HFF-Myc (cell line): ENCODE results near the gene CGB7.
"Not testable (repeated sequence)": the region's sequence is repeated elsewhere in the genome, so short reads cannot be mapped to it uniquely, and the experiment has no call there.

Experiments used
- DNase-seq: peaks from one replicate; pipeline ENCODE4 v3.0.0-alpha.2; 2011; ENCODE audit warnings: low read depth; ENCODE audit errors: extremely low read depth
- H3K4me3 ChIP-seq: replicated peaks from 2 replicates; pipeline ENCODE4 v1.5.1; 2011; ENCODE audit warnings: low read depth, mild to moderate bottlenecking, control low read depth, low read length
- TF ChIP-seq, protein P1 (sequence below): IDR thresholded peaks from 2 replicates; pipeline ENCODE4 v1.5.1; 2012; ENCODE audit warnings: mild to moderate bottlenecking, low read depth, low read length, control low read depth; ENCODE audit errors: missing control alignments

Gene CGB7

DNA sequence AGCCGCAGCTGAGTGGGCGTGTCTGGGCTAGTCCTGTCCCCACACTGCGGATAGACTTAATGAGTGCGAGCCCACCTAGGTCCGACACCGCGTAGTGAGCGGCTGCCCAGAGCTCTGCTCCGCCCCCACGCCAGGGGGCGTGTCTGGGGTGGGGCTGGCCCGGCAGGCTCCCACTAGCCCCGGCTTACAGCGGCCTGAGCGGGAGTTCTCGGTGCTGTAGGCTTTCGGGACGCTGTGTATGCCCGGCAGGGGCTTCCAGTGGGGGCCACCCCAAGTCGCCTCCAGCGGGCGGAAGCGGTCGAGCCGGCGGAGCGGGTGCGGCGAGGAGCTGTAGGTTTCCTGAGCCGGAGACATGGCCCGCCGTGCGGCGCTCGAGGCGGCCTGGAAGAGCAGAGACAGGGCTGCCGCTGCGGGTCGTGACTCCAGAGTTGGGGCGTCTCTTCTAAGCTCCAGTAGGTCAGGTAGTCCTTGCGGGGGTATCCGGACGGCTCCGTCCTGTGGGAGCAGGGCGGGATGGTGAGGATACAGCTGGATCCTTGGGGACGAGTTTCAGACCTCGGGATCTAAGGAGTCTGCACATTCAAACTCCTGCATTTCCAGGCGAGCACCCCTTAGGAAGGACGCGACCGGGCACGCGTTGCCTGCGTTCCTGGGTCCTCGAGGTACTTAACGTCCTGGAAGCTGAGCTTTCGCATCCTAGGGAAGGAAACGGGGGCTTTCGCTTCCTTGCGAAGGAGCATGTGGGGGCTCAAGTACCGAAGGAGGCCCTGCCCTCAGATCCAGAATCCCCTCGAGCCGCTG, 1.2 kb downstream of the CGB7 start:
- DNase-seq, result no peak
- TF ChIP-seq, protein P1, sequence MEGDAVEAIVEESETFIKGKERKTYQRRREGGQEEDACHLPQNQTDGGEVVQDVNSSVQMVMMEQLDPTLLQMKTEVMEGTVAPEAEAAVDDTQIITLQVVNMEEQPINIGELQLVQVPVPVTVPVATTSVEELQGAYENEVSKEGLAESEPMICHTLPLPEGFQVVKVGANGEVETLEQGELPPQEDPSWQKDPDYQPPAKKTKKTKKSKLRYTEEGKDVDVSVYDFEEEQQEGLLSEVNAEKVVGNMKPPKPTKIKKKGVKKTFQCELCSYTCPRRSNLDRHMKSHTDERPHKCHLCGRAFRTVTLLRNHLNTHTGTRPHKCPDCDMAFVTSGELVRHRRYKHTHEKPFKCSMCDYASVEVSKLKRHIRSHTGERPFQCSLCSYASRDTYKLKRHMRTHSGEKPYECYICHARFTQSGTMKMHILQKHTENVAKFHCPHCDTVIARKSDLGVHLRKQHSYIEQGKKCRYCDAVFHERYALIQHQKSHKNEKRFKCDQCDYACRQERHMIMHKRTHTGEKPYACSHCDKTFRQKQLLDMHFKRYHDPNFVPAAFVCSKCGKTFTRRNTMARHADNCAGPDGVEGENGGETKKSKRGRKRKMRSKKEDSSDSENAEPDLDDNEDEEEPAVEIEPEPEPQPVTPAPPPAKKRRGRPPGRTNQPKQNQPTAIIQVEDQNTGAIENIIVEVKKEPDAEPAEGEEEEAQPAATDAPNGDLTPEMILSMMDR, result peak; percentile 30

DNA sequence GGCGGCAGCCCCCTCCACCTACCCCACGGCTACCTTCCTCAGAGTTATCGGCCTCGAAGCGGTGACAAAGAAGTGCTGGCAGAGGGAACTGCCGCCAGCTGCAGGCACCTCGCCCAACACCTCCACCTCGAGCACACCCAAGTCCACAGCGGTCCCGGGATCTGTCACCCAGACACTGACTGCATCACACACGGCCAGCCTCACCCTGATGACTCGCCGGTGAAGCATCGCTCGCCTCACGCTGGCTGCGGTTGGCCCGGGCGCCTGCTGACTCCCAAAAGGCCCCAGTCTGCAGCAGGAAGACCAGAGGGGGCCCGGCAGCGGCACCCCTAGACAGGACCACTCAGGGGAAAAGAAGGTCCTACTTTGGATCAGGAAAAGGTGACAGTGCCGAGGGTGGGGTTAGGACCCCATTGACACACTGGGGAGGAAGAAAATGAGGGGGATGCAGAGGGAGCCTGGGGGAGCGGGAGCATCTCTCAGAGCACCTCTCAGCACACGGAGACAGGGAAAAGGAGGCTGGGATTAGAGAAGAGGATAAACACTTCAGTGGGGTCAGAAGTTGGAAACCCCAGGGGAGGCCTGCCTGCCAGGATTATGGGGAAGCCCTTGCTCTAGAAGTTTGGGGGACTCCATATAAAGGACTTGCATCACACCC, 7.0 kb downstream of the CGB7 start:
- DNase-seq, H3K4me3 ChIP-seq: not testable (repeated sequence)

More for the DNA sequence above, 1.2 kb downstream of the CGB7 start:
- H3K4me3 ChIP-seq, result peak overlapping the region; percentile 42

DNA sequence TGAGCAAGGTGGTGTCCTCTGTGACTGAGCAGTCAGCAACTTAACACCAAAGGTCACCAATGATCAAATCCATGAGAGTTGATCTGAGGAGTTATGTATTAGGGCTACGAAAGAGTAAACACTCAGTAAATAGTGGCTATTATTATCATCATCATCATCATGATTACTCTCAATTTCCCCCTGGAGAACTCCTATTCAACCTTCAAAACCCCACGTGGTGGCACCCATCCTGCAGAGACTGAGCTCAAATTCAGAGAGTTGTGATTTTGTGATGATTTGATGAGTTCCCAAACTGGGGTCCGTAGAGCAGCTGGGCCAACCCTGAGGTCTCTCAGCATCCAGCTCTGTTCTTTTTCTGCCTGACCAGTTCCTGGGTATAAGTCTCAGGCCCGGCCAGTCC, 7.7 kb downstream of the CGB7 start:
- not testable (repeated sequence) for H3K4me3 ChIP-seq, DNase-seq

DNA sequence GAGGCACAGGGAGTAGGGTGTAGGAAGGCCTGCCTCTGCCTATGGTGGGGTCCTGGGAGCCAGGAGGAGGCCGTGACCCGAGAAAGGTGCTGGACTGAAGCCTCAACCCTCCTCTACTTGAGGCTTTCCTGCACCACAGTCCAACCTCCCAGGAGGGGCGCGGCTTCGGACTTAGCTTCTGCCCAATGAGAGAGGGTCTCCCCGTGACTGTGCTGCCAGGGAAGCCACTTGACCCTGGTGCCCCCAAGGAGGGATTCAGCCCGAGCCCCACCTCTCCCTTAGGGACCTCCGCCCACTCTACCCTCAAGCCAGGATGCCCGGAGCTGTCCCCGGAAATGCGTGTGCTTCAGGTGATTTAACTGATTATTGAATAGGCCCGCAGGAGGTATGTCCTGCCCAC, 8.5 kb downstream of the CGB7 start, which contains the start of gene CGB8:
Gene CGB8, minus strand, starts transcription at position 101 of the 400 bp plus-strand sequence. CDS start 372 bp downstream, outside the sequence.
- DNase-seq, H3K4me3 ChIP-seq: not testable (repeated sequence)

DNA sequence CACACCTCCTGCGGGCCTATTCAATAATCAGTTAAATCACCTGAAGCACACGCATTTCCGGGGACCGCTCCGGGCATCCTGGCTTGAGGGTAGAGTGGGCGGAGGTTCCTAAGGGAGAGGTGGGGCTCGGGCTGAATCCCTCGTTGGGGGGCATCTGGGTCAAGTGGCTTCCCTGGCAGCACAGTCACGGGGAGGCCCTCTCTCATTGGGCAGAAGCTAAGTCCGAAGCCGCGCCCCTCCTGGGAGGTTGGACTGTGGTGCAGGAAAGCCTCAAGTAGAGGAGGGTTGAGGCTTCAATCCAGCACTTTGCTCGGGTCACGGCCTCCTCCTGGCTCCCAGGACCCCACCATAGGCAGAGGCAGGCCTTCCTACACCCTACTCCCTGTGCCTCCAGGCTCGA, 14.0 kb downstream of the CGB7 start, which contains the start of gene CGB5:
Gene CGB5, plus strand, starts transcription at position 301 of the 400 bp plus-strand sequence. CDS start 362 bp downstream, outside the sequence.
- DNase-seq, H3K4me3 ChIP-seq: not testable (repeated sequence)

DNA sequence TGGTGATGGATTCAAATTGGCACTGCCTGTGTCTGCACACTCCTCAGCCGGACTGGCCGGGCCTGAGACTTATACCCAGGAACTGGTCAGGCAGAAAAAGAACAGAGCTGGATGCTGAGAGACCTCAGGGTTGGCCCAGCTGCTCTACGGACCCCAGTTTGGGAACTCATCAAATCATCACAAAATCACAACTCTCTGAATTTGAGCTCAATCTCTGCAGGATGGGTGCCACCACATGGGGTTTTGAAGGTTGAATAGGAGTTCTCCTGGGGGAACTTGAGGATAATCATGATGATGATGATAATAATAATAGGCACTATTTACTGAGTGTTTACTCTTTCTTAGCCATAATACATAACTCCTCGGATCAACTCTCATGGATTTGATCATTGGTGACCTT, 14.9 kb downstream of the CGB7 start:
- not testable (repeated sequence) for DNase-seq, H3K4me3 ChIP-seq

DNA sequence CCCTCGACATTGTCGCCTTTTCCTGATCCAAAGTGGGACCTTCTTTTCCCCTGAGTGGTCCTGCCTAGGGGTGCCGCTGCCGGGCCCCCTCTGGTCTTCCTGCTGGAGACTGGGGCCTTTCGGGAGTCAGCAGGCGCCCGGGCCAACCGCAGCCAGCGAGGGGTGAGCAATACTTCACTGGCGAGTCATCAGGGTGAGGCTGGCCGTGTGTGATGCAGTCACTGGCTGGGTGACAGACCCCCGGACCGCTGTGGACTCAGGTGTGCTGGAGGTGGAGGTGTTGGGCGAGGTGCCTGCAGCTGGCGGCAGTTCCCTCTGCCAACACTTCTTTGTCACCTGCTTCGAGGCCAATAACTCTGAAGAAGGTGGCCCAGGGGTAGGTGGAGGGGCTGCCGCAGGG, 15.4 kb downstream of the CGB7 start:
- H3K4me3 ChIP-seq, result no peak overlapping the region
- DNase-seq, result no peak
- TF ChIP-seq, protein P1, result no peak

DNA sequence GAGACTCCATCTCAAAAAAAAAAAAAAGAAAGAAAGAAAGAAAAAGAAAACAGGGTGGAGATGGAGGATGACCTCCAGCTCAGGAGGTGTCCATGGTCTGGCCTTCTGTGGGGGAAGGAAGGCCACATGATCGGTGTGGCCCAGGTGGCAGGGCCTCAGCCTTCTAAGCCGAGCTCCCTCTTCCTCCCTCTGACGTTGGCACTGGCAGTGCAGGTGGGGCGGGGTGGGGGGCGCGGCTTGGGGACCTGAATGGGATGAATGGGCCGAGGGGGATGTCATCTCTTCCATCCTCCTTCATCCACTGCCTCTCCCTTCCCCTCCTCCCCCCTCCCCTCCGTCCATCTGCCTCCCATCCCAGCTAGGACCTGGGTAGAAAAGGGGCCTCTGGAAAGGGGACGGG, 17.8 kb downstream of the CGB7 start:
- not testable (repeated sequence) for H3K4me3 ChIP-seq, DNase-seq

DNA sequence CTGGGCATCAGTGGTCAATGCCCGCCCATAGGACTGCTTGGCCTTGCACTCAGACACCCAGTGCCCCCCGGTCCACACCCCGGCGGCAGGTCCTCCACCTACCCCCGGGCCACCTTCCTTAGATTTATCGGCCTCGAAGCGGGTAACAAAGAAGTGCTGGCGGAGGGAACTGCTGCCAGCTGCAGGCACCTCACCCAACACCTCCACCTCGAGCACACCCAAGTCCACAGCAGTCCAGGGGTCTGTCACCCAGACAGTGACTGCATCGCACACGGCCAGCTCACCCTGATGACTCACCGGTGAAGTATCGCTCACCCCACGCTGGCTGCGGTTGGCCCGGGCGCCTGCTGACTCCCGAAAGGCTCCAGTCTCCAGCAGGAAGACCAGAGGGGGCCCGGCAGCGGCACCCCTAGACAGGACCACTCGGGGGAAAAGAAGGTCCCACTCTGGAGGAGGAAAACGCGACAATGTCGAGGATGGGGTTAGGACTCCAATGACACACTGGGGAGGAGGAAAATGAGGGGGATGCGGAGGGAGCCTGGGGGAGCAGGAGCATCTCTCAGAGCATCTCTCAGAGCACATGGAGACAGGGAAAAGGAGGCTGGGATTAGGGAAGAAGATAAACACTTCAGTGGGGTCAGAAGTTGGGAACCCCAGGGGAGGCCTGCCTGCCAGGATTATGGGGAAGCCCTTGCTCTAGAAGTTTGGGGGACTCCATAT, 18.8 kb downstream of the CGB7 start:
- H3K4me3 ChIP-seq, DNase-seq: not testable (repeated sequence)

DNA sequence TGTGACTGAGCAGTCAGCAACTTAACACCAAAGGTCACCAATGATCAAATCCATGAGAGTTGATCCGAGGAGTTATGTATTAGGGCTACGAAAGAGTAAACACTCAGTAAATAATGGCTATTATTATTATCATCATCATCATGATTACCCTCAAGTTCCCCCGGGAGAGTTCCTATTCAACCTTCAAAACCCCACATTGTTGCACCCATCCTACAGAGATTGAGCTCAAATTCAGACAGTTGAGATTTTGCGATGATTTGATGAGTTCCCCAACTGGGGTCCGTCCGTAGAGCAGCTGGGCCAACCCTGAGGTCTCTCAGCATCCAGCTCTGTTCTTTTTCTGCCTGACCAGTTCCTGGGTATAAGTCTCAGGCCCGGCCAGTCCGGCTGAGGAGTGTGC, 19.4 kb downstream of the CGB7 start:
- DNase-seq, H3K4me3 ChIP-seq: not testable (repeated sequence)

DNA sequence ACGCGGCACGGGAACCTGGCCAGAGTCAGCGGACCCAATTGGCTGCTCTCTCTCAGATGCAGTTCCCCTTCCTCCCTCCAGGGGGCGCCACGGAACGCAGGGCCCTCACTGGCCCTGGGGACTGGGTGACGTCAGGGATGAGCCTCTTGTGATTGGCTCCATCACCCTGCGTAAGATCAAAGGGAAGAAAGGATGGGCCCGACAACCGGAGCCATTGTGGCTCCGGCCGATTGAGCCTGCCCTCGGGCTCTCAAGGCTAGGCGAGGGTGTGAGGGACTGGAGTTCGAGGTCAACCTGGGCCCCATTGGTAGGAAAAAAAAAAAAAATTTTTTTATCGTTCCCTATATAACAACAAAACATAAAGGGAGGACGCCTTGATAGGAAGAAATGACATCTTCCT, 20.7 kb downstream of the CGB7 start, which contains the start of gene CGB1:
Gene CGB1, minus strand, starts transcription at position 81 of the 400 bp plus-strand sequence. CDS start 184 bp downstream, outside the sequence.
- DNase-seq, H3K4me3 ChIP-seq: not testable (repeated sequence)
- TF ChIP-seq, protein P1, result peak; percentile 61
